UCSD-AML1 (cell line): ENCODE results near the gene HTR6.

ENCODE experiments used
- DNase-seq: peaks from one replicate; lab custom pipeline; 2025; ENCODE audit not compliant: unreplicated experiment; lab: John Stamatoyannopoulos, UW

The HTR6 gene

GRCh38 chr1:19715334-19716203, 50.9 kb downstream of the HTR6 start:
- peak; percentile 90 for DNase-seq

GRCh38 chr1:19717467-19717866, 52.8 kb downstream of the HTR6 start:
- no peak for DNase-seq

- no peak for DNase-seq
Observed at GRCh38 chr1:19720174-19720573, 55.5 kb downstream of the HTR6 start.

- no peak for DNase-seq
Observed at GRCh38 chr1:19720973-19721372, 56.3 kb downstream of the HTR6 start.

GRCh38 chr1:19723874-19724273, 59.2 kb downstream of the HTR6 start:
- no peak for DNase-seq

GRCh38 chr1:19725606-19726005, 60.9 kb downstream of the HTR6 start:
- no peak for DNase-seq

- no peak for DNase-seq
Observed at GRCh38 chr1:19728413-19729145, 63.9 kb downstream of the HTR6 start.

GRCh38 chr1:19730232-19730631, 65.6 kb downstream of the HTR6 start:
- no peak for DNase-seq
